ENCODE data around the gene GTF3C1. TPM values are rescaled to one million over a fixed set of nuclear protein-coding genes. Genes with fewer than 3 reads are reported as not detected.

The GTF3C1 gene
- total RNA-seq, 1 donor from 2014 or later = 62.2 TPM

DNA sequence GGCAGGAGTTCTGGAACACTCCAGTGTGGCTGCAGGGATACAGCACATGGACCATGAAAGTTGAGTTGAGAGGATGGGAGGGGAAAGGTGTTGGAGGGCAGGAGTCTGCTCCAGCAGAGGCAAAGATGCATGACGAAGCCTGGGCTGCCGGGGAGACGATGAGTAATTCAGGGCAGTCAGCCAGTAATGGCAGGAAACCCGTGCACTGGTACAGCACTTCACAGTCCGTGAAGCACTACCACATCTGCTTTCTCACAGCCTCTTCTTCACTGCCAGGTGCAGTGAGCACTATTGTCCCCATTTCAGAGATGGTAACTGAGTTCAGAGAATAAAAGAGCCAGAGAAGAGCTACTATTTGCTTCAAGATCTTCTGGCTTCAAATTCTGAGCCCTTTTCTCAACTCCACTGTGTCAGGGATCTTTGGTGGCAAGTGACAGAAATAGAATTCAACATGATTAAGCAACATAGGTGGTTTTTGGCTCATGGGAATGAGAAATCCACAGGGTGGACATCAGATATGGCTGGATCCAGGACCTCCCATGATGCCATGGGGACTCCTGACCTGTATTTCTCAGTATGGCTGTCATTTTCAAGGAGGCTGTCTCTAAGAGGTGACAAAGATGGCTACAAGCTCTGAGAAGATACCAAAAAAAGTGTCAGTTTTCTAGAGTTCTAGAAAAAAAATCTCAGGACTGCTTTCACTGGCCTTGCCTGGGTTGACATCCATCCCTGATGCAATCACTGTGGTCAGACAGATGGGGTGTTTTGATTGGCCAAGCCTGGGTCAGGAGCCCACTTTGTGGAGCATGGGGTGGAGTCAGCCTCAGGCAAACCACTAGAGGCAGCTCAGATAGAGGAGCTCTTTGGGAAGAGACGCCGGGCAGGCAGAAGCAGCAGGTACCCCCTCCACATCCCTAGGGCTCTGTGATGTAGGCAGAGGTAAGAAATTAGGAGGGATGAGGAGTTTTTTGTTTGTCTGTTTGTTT lies 123.0 kb downstream of the GTF3C1 start:
- intact Hi-C loops (cut with micrococcal nuclease) = loop anchor here (2.0 kb wide), 2 partner anchors 18 to 58 kb away; no protein-coding TSS in a partner anchor
- peak overlapping the region; percentile 76 for H3K27ac Mint-ChIP-seq
- H3K9me3 Mint-ChIP-seq = peaks cover 14% of the 10 kb centered on the region
- DNase-seq (ENCODE audit: low spot score) = peak; percentile 66
- peaks cover 50% of the 10 kb centered on the region for H3K4me1 Mint-ChIP-seq (ENCODE audit: low read depth)
- no peaks in the 10 kb centered on the region for H3K27me3 Mint-ChIP-seq (ENCODE audit: low read depth)
- peak overlapping the region; percentile 37 for H3K4me3 Mint-ChIP-seq (ENCODE audit: low read depth)
- H3K36me3 Mint-ChIP-seq (ENCODE audit: low read depth) = peaks cover 86% of the 10 kb centered on the region

- H3K4me1 Mint-ChIP-seq (ENCODE audit: low read depth) = peaks cover 47% of the 10 kb centered on the region
- intact Hi-C loops (cut with micrococcal nuclease) = loop anchor here (2.0 kb wide), 2 partner anchors 17 to 57 kb away; no protein-coding TSS in a partner anchor
- no peak for DNase-seq (ENCODE audit: low spot score)
- peak overlapping the region; percentile 76 for H3K27ac Mint-ChIP-seq
- H3K4me3 Mint-ChIP-seq (ENCODE audit: low read depth) = no peak overlapping the region
- peaks cover 87% of the 10 kb centered on the region for H3K36me3 Mint-ChIP-seq (ENCODE audit: low read depth)
- H3K27me3 Mint-ChIP-seq (ENCODE audit: low read depth) = no peaks in the 10 kb centered on the region
- peaks cover 19% of the 10 kb centered on the region for H3K9me3 Mint-ChIP-seq
Measured at GRCh38 chr16:27425961-27426360, 123.8 kb downstream of the GTF3C1 start.

DNA sequence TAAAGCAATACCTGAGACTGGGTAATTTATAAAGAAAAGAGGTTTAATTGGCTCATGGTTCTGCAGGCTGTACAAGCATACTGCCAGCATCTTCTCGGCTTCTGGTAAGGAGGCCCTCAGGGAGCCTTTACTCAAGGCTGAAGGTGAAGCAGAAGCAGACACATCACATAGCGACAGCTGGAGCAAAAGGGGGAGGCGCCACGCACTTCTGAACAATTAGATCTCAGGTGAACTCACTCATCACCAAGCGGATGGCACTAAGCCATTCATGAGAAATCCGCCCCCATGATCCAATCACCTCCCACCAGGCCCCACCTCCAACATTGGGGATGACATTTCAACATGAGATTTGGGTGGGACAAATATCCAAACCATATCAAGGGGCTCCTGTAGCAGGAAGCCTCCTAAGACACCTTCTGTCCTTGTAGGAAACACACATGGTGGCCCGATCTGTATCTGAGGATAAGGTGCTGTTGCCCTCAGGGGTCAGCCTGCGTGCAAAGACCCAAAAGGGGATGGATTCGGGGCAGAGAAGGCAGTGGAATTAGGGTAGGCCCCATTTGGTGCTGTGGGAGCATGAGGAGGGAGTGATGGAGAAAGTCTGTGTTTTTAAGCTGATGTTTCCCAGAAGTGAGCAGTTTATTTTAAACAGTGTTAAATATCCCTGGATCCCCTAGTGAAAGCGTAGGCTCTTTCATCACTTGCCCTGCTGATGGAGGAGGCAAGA lies 124.8 kb downstream of the GTF3C1 start:
- Mint-ChIP-seq H3K9me3 (peaks cover 29% of the 10 kb centered on the region), H3K36me3 (ENCODE audit: low read depth) (peaks cover 90% of the 10 kb centered on the region), H3K4me1 (ENCODE audit: low read depth) (peaks cover 41% of the 10 kb centered on the region), H3K27ac (peak overlapping the region; percentile 34), H3K27me3 (ENCODE audit: low read depth) (no peaks in the 10 kb centered on the region), H3K4me3 (ENCODE audit: low read depth) (no peak overlapping the region)
- intact Hi-C loops (cut with micrococcal nuclease) = no loop called here
- DNase-seq (ENCODE audit: low spot score) = peak; percentile 6

DNA sequence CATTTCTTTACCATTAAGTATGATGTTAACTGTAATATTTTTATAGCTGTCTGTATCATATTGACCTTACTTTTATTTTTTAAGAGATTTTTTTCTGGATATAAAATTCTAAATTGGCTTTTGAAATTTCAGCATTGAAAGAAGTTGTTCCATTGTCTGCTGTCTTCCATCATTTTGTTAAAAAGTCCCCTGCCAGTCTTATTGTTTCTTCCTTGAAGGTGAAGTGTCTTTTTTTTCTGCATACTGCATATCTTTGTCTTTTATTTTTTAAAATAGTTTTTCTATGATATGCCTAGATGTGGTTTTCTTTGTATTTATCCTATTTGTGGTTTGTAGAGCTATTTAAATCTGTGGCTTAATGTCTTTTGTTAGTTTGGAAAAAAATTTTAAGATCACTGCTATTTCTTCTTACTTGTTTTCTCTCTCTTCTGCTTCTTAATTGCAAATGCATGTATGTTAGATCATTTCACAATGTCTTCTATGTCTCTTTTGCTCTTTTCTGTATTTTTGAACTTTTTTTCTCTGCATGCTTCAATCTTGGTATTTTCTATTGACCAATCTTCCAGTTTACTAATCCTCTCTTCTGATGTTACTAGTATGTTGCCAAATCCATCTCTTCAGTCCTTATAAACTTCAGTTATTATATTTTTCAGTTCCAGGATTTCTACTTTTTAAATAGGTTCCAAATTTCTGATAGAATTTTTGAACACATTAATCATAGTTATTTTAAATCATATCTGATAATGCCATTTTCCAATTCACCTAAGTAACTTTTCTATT lies 127.6 kb downstream of the GTF3C1 start:
- no peak overlapping the region for H3K27ac Mint-ChIP-seq
- peaks cover 34% of the 10 kb centered on the region for H3K9me3 Mint-ChIP-seq
- intact Hi-C loops (cut with micrococcal nuclease) = no loop called here

DNA sequence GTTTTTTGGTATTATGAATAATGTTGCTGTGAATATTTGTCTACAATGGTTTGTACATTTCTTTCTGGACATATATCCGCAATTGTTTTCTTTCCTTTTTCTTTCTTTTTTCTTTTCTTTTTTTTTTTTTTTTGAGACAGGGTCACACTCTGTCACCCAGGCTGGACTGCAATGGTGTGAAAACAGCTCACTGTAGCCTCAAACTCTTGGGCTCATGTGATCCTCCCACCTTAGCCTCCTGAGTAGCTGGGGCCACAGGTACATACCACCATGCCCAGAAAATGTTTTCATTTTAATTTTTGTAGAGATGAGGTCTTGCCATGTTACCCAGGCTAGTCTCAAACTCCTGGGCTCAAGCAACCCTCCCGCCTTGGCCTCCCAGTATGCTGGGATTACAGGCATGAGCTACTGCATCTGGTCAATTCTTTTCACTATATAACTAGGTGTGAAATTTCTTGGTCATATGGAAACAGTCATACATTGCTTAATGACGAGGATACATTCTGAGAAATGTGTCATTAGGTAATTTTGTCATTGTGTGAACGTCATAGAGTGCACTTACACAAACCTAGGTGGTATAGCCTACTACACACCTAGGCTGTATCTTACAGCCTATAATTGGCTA lies 132.6 kb downstream of the GTF3C1 start:
- Mint-ChIP-seq H3K27me3 (ENCODE audit: low read depth) (no peaks in the 10 kb centered on the region), H3K4me3 (ENCODE audit: low read depth) (no peak overlapping the region), H3K9me3 (peaks cover 55% of the 10 kb centered on the region), H3K36me3 (ENCODE audit: low read depth) (peaks cover 91% of the 10 kb centered on the region), H3K4me1 (ENCODE audit: low read depth) (peaks cover 30% of the 10 kb centered on the region), H3K27ac (peak overlapping the region; percentile 62)
- no peak for DNase-seq (ENCODE audit: low spot score)
- intact Hi-C loops (cut with micrococcal nuclease) = no loop called here

More for the DNA sequence above, 127.6 kb downstream of the GTF3C1 start:
- no peaks in the 10 kb centered on the region for H3K27me3 Mint-ChIP-seq (ENCODE audit: low read depth)
- H3K4me3 Mint-ChIP-seq (ENCODE audit: low read depth) = no peak overlapping the region
- H3K36me3 Mint-ChIP-seq (ENCODE audit: low read depth) = peaks cover 92% of the 10 kb centered on the region
- H3K4me1 Mint-ChIP-seq (ENCODE audit: low read depth) = peaks cover 28% of the 10 kb centered on the region
- no peak for DNase-seq (ENCODE audit: low spot score)

- no peak for DNase-seq (ENCODE audit: low spot score)
- Mint-ChIP-seq H3K9me3 (peaks cover 46% of the 10 kb centered on the region), H3K27ac (no peak overlapping the region), H3K27me3 (ENCODE audit: low read depth) (no peaks in the 10 kb centered on the region), H3K4me1 (ENCODE audit: low read depth) (peaks cover 37% of the 10 kb centered on the region), H3K36me3 (ENCODE audit: low read depth) (peaks cover 91% of the 10 kb centered on the region), H3K4me3 (ENCODE audit: low read depth) (no peak overlapping the region)
- intact Hi-C loops (cut with micrococcal nuclease) = no loop called here
Measured at GRCh38 chr16:27414788-27415431, 134.8 kb downstream of the GTF3C1 start.

DNA sequence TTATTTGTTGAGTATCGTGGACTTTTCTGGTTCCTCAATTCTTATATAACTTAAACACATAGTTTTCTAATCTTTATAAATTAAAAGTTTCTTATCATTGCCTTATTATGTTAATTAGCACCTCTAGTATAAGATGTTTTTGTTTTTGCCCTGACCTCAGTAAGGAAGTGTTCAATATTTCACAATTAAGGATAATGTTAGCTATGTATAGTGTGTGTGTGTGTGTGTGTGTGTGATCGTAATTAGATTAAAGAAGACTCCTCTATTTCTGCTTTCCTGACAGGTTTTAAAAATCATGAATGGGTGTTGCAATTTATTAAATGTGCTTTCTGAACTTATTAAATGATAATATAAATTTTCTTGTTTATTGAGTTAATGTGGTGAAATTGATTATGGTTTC lies 135.8 kb downstream of the GTF3C1 start:
- no peaks in the 10 kb centered on the region for H3K27me3 Mint-ChIP-seq (ENCODE audit: low read depth)
- intact Hi-C loops (cut with micrococcal nuclease) = no loop called here
- H3K36me3 Mint-ChIP-seq (ENCODE audit: low read depth) = peaks cover 90% of the 10 kb centered on the region
- peaks cover 42% of the 10 kb centered on the region for H3K9me3 Mint-ChIP-seq
- no peak overlapping the region for H3K27ac Mint-ChIP-seq
- peaks cover 42% of the 10 kb centered on the region for H3K4me1 Mint-ChIP-seq (ENCODE audit: low read depth)
- no peak overlapping the region for H3K4me3 Mint-ChIP-seq (ENCODE audit: low read depth)
- no peak for DNase-seq (ENCODE audit: low spot score)

- DNase-seq (ENCODE audit: low spot score) = no peak
Measured at GRCh38 chr16:27410761-27411160, 139.0 kb downstream of the GTF3C1 start.

More at GRCh38 chr16:27410761-27411160, 139.0 kb downstream of the GTF3C1 start:
- H3K4me3 Mint-ChIP-seq (ENCODE audit: low read depth) = no peak overlapping the region
- intact Hi-C loops (cut with micrococcal nuclease) = no loop called here
- no peaks in the 10 kb centered on the region for H3K27me3 Mint-ChIP-seq (ENCODE audit: low read depth)
- peaks cover 36% of the 10 kb centered on the region for H3K9me3 Mint-ChIP-seq
- H3K36me3 Mint-ChIP-seq (ENCODE audit: low read depth) = peaks cover 94% of the 10 kb centered on the region
- H3K4me1 Mint-ChIP-seq (ENCODE audit: low read depth) = peaks cover 61% of the 10 kb centered on the region
- H3K27ac Mint-ChIP-seq = no peak overlapping the region

Other genes starting within 250 kb of the GTF3C1 start
- 434 and 437 TPM in 2 replicates for gene IL4R, start 235.9 kb downstream of the GTF3C1 start, total RNA-seq
- 84.2 and 84.5 TPM in 2 replicates for gene IL21R, start 147.7 kb downstream of the GTF3C1 start, total RNA-seq
- gene KATNIP, start 231 bp upstream of the GTF3C1 start, total RNA-seq = 14.2 and 17.0 TPM in 2 replicates

All from activated T-helper 2 cell treated with anti-CD3 and anti-CD28 coated beads, Interferon-gamma antibody, Interleukin-2, Interleukin-4, amounts not matched to agents 10 μg/mL and 5 μg/mL and 100 μg/mL, durations not matched to agents 14 hours and 24 hours and 36 hours (primary cell).